Lung (tissue), 12 donors: ENCODE data around the gene ADAM23. TPM values are rescaled to one million over a fixed set of nuclear protein-coding genes. Genes with fewer than 3 reads are reported as not detected.

Experiments used
- ATAC-seq: fragments of 200-7000 bp; cut with Tn5 transposase; one replicate; pipeline ENCODE4 v1.9.1; 2020; ENCODE audit warnings: moderate number of reproducible peaks; ENCODE audit not compliant: insufficient read depth, low FRiP score
- DNase-seq, 3 donors: peaks; one replicate each; pipeline ENCODE4 v3.0.0-alpha.2; 2013 to 2017
- H3K27ac ChIP-seq, 2 donors: one replicate each; pipeline ENCODE4 v1.5.1; 2013; ENCODE audit warnings: mild to moderate bottlenecking in 2 of 2, moderate library complexity in 2 of 2, control low read depth in 1 of 2, inconsistent platforms in 1 of 2, low read depth in 1 of 2, low read length in 1 of 2
- H3K27me3 ChIP-seq, 3 donors: one replicate each; pipeline ENCODE4 v1.5.1; 2013; ENCODE audit warnings: low read length in 2 of 3; ENCODE audit not compliant: control insufficient read depth in 3 of 3, insufficient read depth in 3 of 3
- H3K36me3 ChIP-seq, 4 donors: one replicate each; pipeline ENCODE4 v1.5.1; 2013; ENCODE audit warnings: low read length in 4 of 4, mild to moderate bottlenecking in 1 of 4, moderate library complexity in 1 of 4; ENCODE audit not compliant: control insufficient read depth in 4 of 4, insufficient read depth in 4 of 4
- H3K4me1 ChIP-seq, 5 donors: one replicate each; pipeline ENCODE4 v1.5.1; 2013; ENCODE audit warnings: low read length in 5 of 5, mild to moderate bottlenecking in 2 of 5, moderate library complexity in 1 of 5; ENCODE audit not compliant: control insufficient read depth in 5 of 5, insufficient read depth in 5 of 5
- H3K4me3 ChIP-seq: one replicate; pipeline ENCODE4 v1.5.1; 2013; ENCODE audit warnings: mild to moderate bottlenecking, control low read depth, moderate library complexity
- H3K9ac ChIP-seq, 2 donors: one replicate each; pipeline ENCODE4 v1.5.1; 2013; ENCODE audit warnings: low read length in 2 of 2, control low read depth in 1 of 2; ENCODE audit not compliant: insufficient read depth in 1 of 2
- H3K9me3 ChIP-seq, 4 donors: one replicate each; pipeline ENCODE4 v1.5.1; 2013; ENCODE audit warnings: low read length in 3 of 4, mild to moderate bottlenecking in 1 of 4, moderate library complexity in 1 of 4; ENCODE audit not compliant: control insufficient read depth in 4 of 4, insufficient read depth in 3 of 4
- WGBS, 2 donors: extraction: QIAGEN DNeasy Blood & Tissue Kit; methylation state at CpG; one replicate each; pipeline ENCODE4 v1.1.7; 2013; 5-methylcytosine and 5-hydroxymethylcytosine counted together
- polyA plus RNA-seq, 2 donors: library from polyadenylated mRNA; stranded (reverse); fragments of 200-250 nt; gene quantifications; one replicate each; pipeline ENCODE4 v1.2.1, GENCODE V29; 2013
- total RNA-seq, 2 donors: library from RNA; depleted of rRNA in 1 of 2; stranded (reverse); fragments of >200 nt in 1 of 2; gene quantifications; one replicate each; pipeline ENCODE4 v1.2.1, GENCODE V29; 2014 to 2021
- TF ChIP-seq, protein P1 (sequence below): IDR thresholded peaks from 2 replicates; pipeline ENCODE4 v1.5.1; 2012; ENCODE audit warnings: mild to moderate bottlenecking; ENCODE audit errors: control extremely low read depth, extremely low read depth
- donor health status: control.
- donor health status: control.
- donor health status: Bipolar disorder and iron deficiency.
- donor health status: healthy.
- donor health status: DM: yes; HTN: yes; CAD: no.

ADAM23 gene
- total and polyA plus RNA-seq, 4 donors, result 0.57 to 1.7 (median 1.2) TPM

DNA sequence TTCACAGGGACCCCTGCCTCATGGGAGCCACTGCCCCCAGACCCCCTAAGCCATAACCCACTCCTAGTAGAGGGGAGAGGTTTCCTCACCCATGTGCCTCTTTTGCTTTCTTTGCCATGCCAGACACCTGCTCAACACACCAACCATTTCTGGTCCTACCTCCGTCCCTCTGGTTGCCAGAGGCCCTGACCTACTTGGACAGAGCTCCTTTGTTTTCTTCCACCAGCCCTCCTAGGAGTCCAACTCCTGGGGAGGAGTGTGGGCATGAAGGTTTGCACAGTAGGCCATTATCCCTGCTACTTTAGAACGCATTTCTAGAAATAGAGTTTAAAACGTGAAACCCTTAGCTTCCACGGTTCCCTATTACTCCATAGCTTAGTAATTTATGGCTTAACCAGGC is 122.3 kb downstream of the ADAM23 start:
- no peaks in the 10 kb centered on the region for H3K27me3 ChIP-seq
- DNase-seq (no peak), ATAC-seq (no peak)
- no peak overlapping the region for H3K4me3 ChIP-seq
- no peak overlapping the region for H3K27ac ChIP-seq
- no peaks in the 10 kb centered on the region for H3K9me3 ChIP-seq
- no peaks in the 10 kb centered on the region for H3K4me1 ChIP-seq
- no peak overlapping the region for H3K9ac ChIP-seq
- 83 to 91% methylated on average over 4 of the region's 4 CpGs for WGBS, 2 donors
- no peaks in the 10 kb centered on the region for H3K36me3 ChIP-seq
- TF ChIP-seq, protein P1, sequence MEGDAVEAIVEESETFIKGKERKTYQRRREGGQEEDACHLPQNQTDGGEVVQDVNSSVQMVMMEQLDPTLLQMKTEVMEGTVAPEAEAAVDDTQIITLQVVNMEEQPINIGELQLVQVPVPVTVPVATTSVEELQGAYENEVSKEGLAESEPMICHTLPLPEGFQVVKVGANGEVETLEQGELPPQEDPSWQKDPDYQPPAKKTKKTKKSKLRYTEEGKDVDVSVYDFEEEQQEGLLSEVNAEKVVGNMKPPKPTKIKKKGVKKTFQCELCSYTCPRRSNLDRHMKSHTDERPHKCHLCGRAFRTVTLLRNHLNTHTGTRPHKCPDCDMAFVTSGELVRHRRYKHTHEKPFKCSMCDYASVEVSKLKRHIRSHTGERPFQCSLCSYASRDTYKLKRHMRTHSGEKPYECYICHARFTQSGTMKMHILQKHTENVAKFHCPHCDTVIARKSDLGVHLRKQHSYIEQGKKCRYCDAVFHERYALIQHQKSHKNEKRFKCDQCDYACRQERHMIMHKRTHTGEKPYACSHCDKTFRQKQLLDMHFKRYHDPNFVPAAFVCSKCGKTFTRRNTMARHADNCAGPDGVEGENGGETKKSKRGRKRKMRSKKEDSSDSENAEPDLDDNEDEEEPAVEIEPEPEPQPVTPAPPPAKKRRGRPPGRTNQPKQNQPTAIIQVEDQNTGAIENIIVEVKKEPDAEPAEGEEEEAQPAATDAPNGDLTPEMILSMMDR, result no peak

GRCh38 chr2:206569470-206569869 is 126.1 kb downstream of the ADAM23 start:
- ATAC-seq (no peak), DNase-seq (no peak)
- WGBS, 2 donors, result 87 to 90% methylated on average over 3 of the region's 3 CpGs
- Histone ChIP-seq H3K4me3 (no peak overlapping the region), H3K27me3 (no peaks in the 10 kb centered on the region), H3K4me1 (no peaks in the 10 kb centered on the region), H3K27ac (no peak overlapping the region), H3K9ac (no peak overlapping the region), H3K36me3 (peaks cover 0 to 4% (median 0%) of the 10 kb centered on the region in 4 donors), H3K9me3 (no peaks in the 10 kb centered on the region)
- TF ChIP-seq, protein P1, result no peak

DNA sequence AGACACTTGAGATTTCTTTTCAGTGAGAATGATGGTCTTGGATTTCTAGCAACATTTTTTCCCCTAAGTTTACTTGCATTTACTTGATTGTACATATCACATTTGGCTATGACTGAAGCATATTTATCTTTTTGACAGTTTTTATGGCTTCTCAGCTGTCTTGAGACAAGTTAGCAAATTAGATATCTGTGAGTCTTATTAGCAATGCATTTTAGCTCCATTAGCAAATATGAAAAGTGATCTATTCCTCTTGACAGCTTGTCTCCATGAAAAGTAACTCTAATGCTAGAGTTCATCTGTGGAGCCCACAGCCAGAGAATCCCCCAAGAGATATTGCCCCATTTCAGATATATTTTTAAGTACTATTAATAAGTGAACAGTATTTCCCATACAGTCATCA is 126.9 kb downstream of the ADAM23 start:
- no peaks in the 10 kb centered on the region for H3K4me1 ChIP-seq
- H3K9ac ChIP-seq, result no peak overlapping the region
- ATAC-seq (no peak), DNase-seq (no peak)
- H3K4me3 ChIP-seq, result no peak overlapping the region
- no peak overlapping the region for H3K27ac ChIP-seq
- no peaks in the 10 kb centered on the region for H3K9me3 ChIP-seq
- peaks cover 0 to 4% (median 0%) of the 10 kb centered on the region in 4 donors for H3K36me3 ChIP-seq
- no peaks in the 10 kb centered on the region for H3K27me3 ChIP-seq
- TF ChIP-seq, protein P1, result no peak

- Histone ChIP-seq H3K27me3 (no peaks in the 10 kb centered on the region), H3K9me3 (no peaks in the 10 kb centered on the region)
- ATAC-seq, result no peak
Observed at GRCh38 chr2:206572725-206573124, 129.4 kb downstream of the ADAM23 start.

More at GRCh38 chr2:206572725-206573124, 129.4 kb downstream of the ADAM23 start:
- Histone ChIP-seq H3K9ac (no peak overlapping the region), H3K4me1 (no peaks in the 10 kb centered on the region), H3K4me3 (no peak overlapping the region), H3K36me3 (peaks cover 0 to 4% (median 0%) of the 10 kb centered on the region in 4 donors), H3K27ac (no peak overlapping the region)
- TF ChIP-seq, protein P1, result no peak
- DNase-seq, result no peak
- 90% methylated on average over 3 of the region's 3 CpGs for WGBS, 2 donors
